Upper lobe of right lung (tissue), 1 donor: ENCODE measurements around the gene MGRN1. TPM values are rescaled to one million over a fixed set of nuclear protein-coding genes. Genes with fewer than 3 reads are reported as not detected.

ENCODE experiments used
- ATAC-seq: fragments of 200-7000 bp; cut with Tn5 transposase; one replicate; pipeline ENCODE4 v1.9.1; 2020; ENCODE audit warnings: mild to moderate bottlenecking, moderate library complexity
- DNase-seq: peaks from one replicate; pipeline ENCODE4 v3.0.0-alpha.2; 2020
- H3K27ac ChIP-seq: fragments of 200-600 bp; one replicate; pipeline ENCODE4 v1.8.0; 2022
- H3K27me3 ChIP-seq: fragments of 200-600 bp; one replicate; pipeline ENCODE4 v1.8.0; 2022; ENCODE audit warnings: mild to moderate bottlenecking
- H3K36me3 ChIP-seq: fragments of 200-600 bp; one replicate; pipeline ENCODE4 v1.8.0; 2022
- H3K4me1 ChIP-seq: fragments of 200-600 bp; one replicate; pipeline ENCODE4 v1.8.0; 2022
- H3K4me3 ChIP-seq: fragments of 200-600 bp; one replicate; pipeline ENCODE4 v1.8.0; 2022; ENCODE audit warnings: mild to moderate bottlenecking
- H3K9me3 ChIP-seq: fragments of 200-600 bp; one replicate; pipeline ENCODE4 v1.8.0; 2022
- CTCF ChIP-seq: fragments of 200-600 bp; IDR thresholded peaks from one replicate; pipeline ENCODE4 v1.8.0; 2022; ENCODE audit warnings: antibody characterized with exemption
- intact Hi-C: fragments of 100-400 bp; cut with DNase I; formaldehyde crosslinking; loops from one replicate; pipeline ENCODE4 v1.11.0; 2022
- total RNA-seq: library from RNA; stranded (reverse); fragmentation: NEBNext Ultra II Directional; extraction: Animal tissue kit (Norgen Biotek cat#: 25700); gene quantifications from one replicate; pipeline ENCODE4 v1.2.1, GENCODE V29; 2021
- donor health status: DM: no; HTN: yes; CAD: no; lungs with severe emphysema.

Gene MGRN1
- total RNA-seq, 1 donor from 2014 or later: 81.3 TPM

DNA sequence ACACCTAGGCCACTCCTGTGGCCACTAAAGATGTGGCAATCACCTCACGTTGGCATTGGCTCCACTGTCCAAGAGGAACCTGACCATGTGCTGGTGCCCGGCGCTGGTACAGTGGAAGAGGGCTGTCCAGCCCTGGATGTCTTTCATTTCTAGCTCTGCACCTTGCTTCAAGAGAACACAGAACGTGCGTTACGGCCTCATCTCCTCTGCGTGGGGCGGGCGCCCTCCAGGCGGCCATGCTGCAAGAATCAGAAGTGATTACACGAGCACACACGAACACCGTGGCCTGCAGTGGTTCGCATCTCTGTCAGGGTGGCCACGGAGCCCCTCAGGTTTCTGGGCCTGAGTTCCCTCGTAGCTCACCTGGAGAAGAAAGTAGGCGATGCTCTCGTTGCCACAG lies 102.0 kb downstream of the MGRN1 start:
- Histone ChIP-seq H3K36me3 (peaks cover 53% of the 10 kb centered on the region), H3K9me3 (no peaks in the 10 kb centered on the region), H3K27me3 (no peaks in the 10 kb centered on the region), H3K27ac (no peak overlapping the region), H3K4me3 (no peak overlapping the region), H3K4me1 (no peaks in the 10 kb centered on the region)
- DNase-seq: no peak
- intact Hi-C loops: no loop called here
- no peak for ATAC-seq
- no peak for TF ChIP-seq CTCF

- Histone ChIP-seq H3K4me3 (no peak overlapping the region), H3K36me3 (peaks cover 53% of the 10 kb centered on the region), H3K27me3 (no peaks in the 10 kb centered on the region), H3K9me3 (no peaks in the 10 kb centered on the region), H3K27ac (no peak overlapping the region), H3K4me1 (peaks cover 4% of the 10 kb centered on the region)
- no peak for TF ChIP-seq CTCF
- ATAC-seq (no peak), DNase-seq (no peak)
- intact Hi-C loops: no loop called here
Measured at GRCh38 chr16:4728676-4729075, 104.0 kb downstream of the MGRN1 start.

DNA sequence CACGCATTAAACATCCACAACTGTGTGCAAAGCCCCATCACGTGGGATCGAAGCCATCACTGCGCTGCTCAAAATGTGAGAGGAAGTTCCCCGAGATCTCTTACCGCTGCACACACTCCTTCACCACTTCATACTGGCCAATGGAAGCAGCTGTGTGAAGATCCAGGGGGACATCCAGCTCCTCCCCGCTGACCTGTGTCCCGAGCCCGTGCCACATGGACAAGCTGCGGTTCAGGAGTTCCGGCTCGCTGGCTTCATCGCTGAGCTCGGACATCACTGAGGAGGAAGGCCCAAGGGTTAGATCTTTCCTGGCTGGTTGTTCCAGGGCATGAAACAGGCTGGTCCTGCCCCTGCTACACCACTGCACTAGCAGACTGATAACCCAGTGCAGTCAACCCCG lies 105.2 kb downstream of the MGRN1 start:
- Histone ChIP-seq H3K4me1 (peaks cover 4% of the 10 kb centered on the region), H3K36me3 (peaks cover 41% of the 10 kb centered on the region), H3K27ac (no peak overlapping the region), H3K4me3 (no peak overlapping the region), H3K27me3 (no peaks in the 10 kb centered on the region), H3K9me3 (no peaks in the 10 kb centered on the region)
- intact Hi-C loops: no loop called here
- no peak for TF ChIP-seq CTCF
- ATAC-seq (no peak), DNase-seq (no peak)

- peaks cover 4% of the 10 kb centered on the region for H3K4me1 ChIP-seq
- no peaks in the 10 kb centered on the region for H3K9me3 ChIP-seq
- no peaks in the 10 kb centered on the region for H3K27me3 ChIP-seq
- H3K27ac ChIP-seq: peak overlapping the region; percentile 79
- DNase-seq (no peak), ATAC-seq (no peak)
- no peak for TF ChIP-seq CTCF
- H3K4me3 ChIP-seq: peak overlapping the region; percentile 98
- intact Hi-C loops: no loop called here
- peaks cover 24% of the 10 kb centered on the region for H3K36me3 ChIP-seq
Measured at GRCh38 chr16:4733211-4733742, 108.7 kb downstream of the MGRN1 start.

GRCh38 chr16:4733747-4734062 lies 109.1 kb downstream of the MGRN1 start:
- H3K4me3 ChIP-seq: peak overlapping the region; percentile 98
- H3K4me1 ChIP-seq: peaks cover 4% of the 10 kb centered on the region
- H3K27ac ChIP-seq: peak overlapping the region; percentile 79
- TF ChIP-seq CTCF: no peak
- DNase-seq (no peak), ATAC-seq (no peak)
- H3K9me3 ChIP-seq: no peaks in the 10 kb centered on the region
- no peaks in the 10 kb centered on the region for H3K27me3 ChIP-seq
- peaks cover 20% of the 10 kb centered on the region for H3K36me3 ChIP-seq
- intact Hi-C loops: no loop called here
